ENCODE measurements around the gene FYN. TPM values are rescaled to one million over a fixed set of nuclear protein-coding genes. Genes with fewer than 3 reads are reported as not detected.

The FYN gene
- polyA plus RNA-seq, 1 donor (not counting 4 experiments of a cell fraction or from before 2014, with no cell fraction given): 24.7 TPM

DNA sequence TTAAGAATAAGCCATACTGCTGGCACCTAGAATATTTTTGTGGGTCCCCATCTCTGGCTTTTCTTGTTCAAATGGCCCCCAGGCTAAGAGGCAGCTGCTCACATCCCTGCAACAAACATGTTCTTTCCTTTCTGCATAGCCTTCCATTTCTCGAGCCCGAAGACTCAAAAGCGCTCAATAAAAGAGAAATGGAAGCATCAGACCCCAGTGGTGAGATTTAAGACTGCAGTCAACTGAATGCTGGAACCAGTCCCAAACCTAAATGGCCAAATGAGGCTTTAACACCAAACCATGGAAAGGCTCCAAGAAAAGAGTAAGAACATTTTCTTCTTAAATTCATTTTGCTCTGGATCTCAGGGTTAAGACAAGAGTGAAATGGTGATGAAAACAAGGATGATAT lies 145.4 kb downstream of the FYN start:
- FAIRE-seq: no peak

DNA sequence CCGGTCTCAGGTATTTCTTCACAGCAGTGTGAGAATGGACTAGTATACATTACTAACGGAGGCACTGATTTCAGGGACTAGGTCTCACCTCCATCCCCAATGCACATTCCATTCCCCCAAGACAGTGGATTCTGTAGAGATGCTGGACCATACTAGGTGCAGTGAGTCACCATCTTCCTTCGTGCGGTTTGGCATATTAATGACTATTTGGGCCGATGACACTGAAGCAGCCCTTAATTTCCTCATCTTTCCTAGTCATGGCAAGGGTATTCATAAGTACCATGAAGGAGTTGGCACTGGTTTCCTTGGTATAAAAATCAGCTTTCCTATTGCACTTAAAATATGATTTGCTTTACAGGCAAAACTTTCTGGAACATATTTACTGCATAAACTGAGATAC lies 146.2 kb downstream of the FYN start:
- Histone ChIP-seq H3K36me3 (ENCODE audit: control insufficient read depth in 2 of 2, extremely low read depth in 1 of 2, insufficient read depth in 2 of 2, low read length in 2 of 2) (no peaks in the 10 kb centered on the region), H3K9me1 (ENCODE audit: control insufficient read depth, extremely low read depth, insufficient read depth, low read length) (no peaks in the 10 kb centered on the region), H3K4me2 (ENCODE audit: control insufficient read depth, extremely low read depth, insufficient read depth, low read depth, low read length) (no peak overlapping the region), H3K4me3 (ENCODE audit: control insufficient read depth in 2 of 3, extremely low read depth in 1 of 3, insufficient read depth in 2 of 3, low read depth in 1 of 3, low read length in 3 of 3) (no peak overlapping the region), H3K4me1 (ENCODE audit: control insufficient read depth, extremely low read depth, insufficient read depth, low read length) (peaks cover 2% of the 10 kb centered on the region), H4K20me1 (ENCODE audit: control insufficient read depth, extremely low read depth, insufficient read depth, low read length) (no peaks in the 10 kb centered on the region), H3K9ac (ENCODE audit: control insufficient read depth, extremely low read depth, insufficient read depth, low read length) (no peak overlapping the region), H3K9me3 (ENCODE audit: control insufficient read depth, low read depth, low read length) (no peaks in the 10 kb centered on the region), H3K27ac (ENCODE audit: control insufficient read depth, insufficient read depth, low read length) (no peak overlapping the region), H2AFZ (ENCODE audit: control insufficient read depth, low read length) (no peak overlapping the region), H3K27me3 (ENCODE audit: control insufficient read depth, extremely low read depth, insufficient read depth, low read length) (no peaks in the 10 kb centered on the region), H3K79me2 (ENCODE audit: control insufficient read depth, insufficient read depth, low read length) (no peaks in the 10 kb centered on the region)
- TF ChIP-seq, protein P1, sequence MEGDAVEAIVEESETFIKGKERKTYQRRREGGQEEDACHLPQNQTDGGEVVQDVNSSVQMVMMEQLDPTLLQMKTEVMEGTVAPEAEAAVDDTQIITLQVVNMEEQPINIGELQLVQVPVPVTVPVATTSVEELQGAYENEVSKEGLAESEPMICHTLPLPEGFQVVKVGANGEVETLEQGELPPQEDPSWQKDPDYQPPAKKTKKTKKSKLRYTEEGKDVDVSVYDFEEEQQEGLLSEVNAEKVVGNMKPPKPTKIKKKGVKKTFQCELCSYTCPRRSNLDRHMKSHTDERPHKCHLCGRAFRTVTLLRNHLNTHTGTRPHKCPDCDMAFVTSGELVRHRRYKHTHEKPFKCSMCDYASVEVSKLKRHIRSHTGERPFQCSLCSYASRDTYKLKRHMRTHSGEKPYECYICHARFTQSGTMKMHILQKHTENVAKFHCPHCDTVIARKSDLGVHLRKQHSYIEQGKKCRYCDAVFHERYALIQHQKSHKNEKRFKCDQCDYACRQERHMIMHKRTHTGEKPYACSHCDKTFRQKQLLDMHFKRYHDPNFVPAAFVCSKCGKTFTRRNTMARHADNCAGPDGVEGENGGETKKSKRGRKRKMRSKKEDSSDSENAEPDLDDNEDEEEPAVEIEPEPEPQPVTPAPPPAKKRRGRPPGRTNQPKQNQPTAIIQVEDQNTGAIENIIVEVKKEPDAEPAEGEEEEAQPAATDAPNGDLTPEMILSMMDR (optimal IDR thresholded peaks at IDR 0.05 in 1 of 3, IDR thresholded peaks at IDR 0.05 in 1 of 3, conservative IDR thresholded peaks at IDR 0.05 in 1 of 3; ENCODE audit: extremely low read depth in 1 of 3, insufficient read depth in 2 of 3, low read length in 3 of 3): no peak
- no peak for TF ChIP-seq EZH2 (IDR thresholded peaks at IDR 0.05; ENCODE audit: low read length)
- dilution Hi-C loops (cut with MboI; ENCODE audit: extremely low pct_ligation_motif_present, low sequenced_read_pairs): loop anchor here (5.0 kb wide), 1 partner anchor 35 kb away; no protein-coding TSS in a partner anchor
- DNase-seq (ENCODE audit: low read depth, low spot score) (no peak), FAIRE-seq (no peak)

More for the DNA sequence above, 145.4 kb downstream of the FYN start:
- Histone ChIP-seq H3K9me1 (ENCODE audit: control insufficient read depth, extremely low read depth, insufficient read depth, low read length) (no peaks in the 10 kb centered on the region), H2AFZ (ENCODE audit: control insufficient read depth, low read length) (no peak overlapping the region), H3K36me3 (ENCODE audit: control insufficient read depth in 2 of 2, extremely low read depth in 1 of 2, insufficient read depth in 2 of 2, low read length in 2 of 2) (peaks cover 0 to 3% of the 10 kb centered on the region in 2 experiments), H3K4me2 (ENCODE audit: control insufficient read depth, extremely low read depth, insufficient read depth, low read depth, low read length) (no peak overlapping the region), H3K9ac (ENCODE audit: control insufficient read depth, extremely low read depth, insufficient read depth, low read length) (no peak overlapping the region), H4K20me1 (ENCODE audit: control insufficient read depth, extremely low read depth, insufficient read depth, low read length) (no peaks in the 10 kb centered on the region), H3K9me3 (ENCODE audit: control insufficient read depth, low read depth, low read length) (no peaks in the 10 kb centered on the region), H3K27ac (ENCODE audit: control insufficient read depth, insufficient read depth, low read length) (no peak overlapping the region), H3K27me3 (ENCODE audit: control insufficient read depth, extremely low read depth, insufficient read depth, low read length) (no peaks in the 10 kb centered on the region), H3K79me2 (ENCODE audit: control insufficient read depth, insufficient read depth, low read length) (no peaks in the 10 kb centered on the region), H3K4me3 (ENCODE audit: control insufficient read depth in 2 of 3, extremely low read depth in 1 of 3, insufficient read depth in 2 of 3, low read depth in 1 of 3, low read length in 3 of 3) (no peak overlapping the region), H3K4me1 (ENCODE audit: control insufficient read depth, extremely low read depth, insufficient read depth, low read length) (no peaks in the 10 kb centered on the region)
- dilution Hi-C loops (cut with MboI; ENCODE audit: extremely low pct_ligation_motif_present, low sequenced_read_pairs): loop anchor here (5.0 kb wide), 1 partner anchor 34 kb away; no protein-coding TSS in a partner anchor
- no peak for DNase-seq (ENCODE audit: low read depth, low spot score)
- TF ChIP-seq EZH2 (IDR thresholded peaks at IDR 0.05; ENCODE audit: low read length): no peak
- TF ChIP-seq, protein P1 (optimal IDR thresholded peaks at IDR 0.05 in 1 of 3, IDR thresholded peaks at IDR 0.05 in 1 of 3, conservative IDR thresholded peaks at IDR 0.05 in 1 of 3; ENCODE audit: extremely low read depth in 1 of 3, insufficient read depth in 2 of 3, low read length in 3 of 3): peak in 2 of 3 experiments; percentile 21 to 37
